Measurements from ENCODE around the gene NBR1.

GRCh38 chr17:43200127-43200526 is 29.1 kb downstream of the NBR1 start:
- TF ChIP-seq CTCF (optimal IDR thresholded peaks at IDR 0.05 in 1 of 3, IDR thresholded peaks at IDR 0.05 in 1 of 3, conservative IDR thresholded peaks at IDR 0.05 in 1 of 3; ENCODE audit: extremely low read depth in 1 of 3, insufficient read depth in 2 of 3, low read length in 3 of 3) (no peak), EZH2 (IDR thresholded peaks at IDR 0.05; ENCODE audit: low read length) (no peak)

All from keratinocyte (primary cell).